CD4-positive, alpha-beta T cell (primary cell): ENCODE data around the gene DBP. TPM values are rescaled to one million over a fixed set of nuclear protein-coding genes. Genes with fewer than 3 reads are reported as not detected.

ENCODE experiments used
- ATAC-seq: fragments of 200-7000 bp; cut with Tn5 transposase; one replicate; pipeline ENCODE4 v1.10.0; 2022; ENCODE audit warnings: mild to moderate bottlenecking; ENCODE audit not compliant: poor library complexity
- CTCF ChIA-PET: fragments of 350-600 bp; sonication (Branson Sonifier 250); formaldehyde crosslinking; loops from one replicate; lab custom pipeline; 2021; ENCODE audit warnings: antibody characterized with exemption, inconsistent platforms; lab: Charles Lee
- POLR2A ChIA-PET: fragments of 350-600 bp; sonication (Branson Sonifier 250); formaldehyde crosslinking; loops from one replicate; lab custom pipeline; 2021; ENCODE audit warnings: antibody characterized with exemption, inconsistent platforms; lab: Charles Lee
- DNase-seq, 14 experiments: peaks; one replicate each; pipeline ENCODE4 v3.0.0-alpha.2; 2013 to 2020; ENCODE audit warnings: mixed read lengths in 2 of 14
- H3K27ac ChIP-seq, 2 donors: one replicate each; pipeline versions ENCODE4 v1.5.1 to v1.7.0; 2013; ENCODE audit warnings: low read length in 2 of 2, low read depth in 1 of 2, mild to moderate bottlenecking in 1 of 2
- H3K27me3 ChIP-seq, 2 experiments: 1 replicate in 1 of 2; 2 replicates in 1 of 2; pipeline versions ENCODE4 v1.6.1 to v1.7.0; 2013; ENCODE audit warnings: low read length in 2 of 2, control low read depth in 1 of 2, mild to moderate bottlenecking in 1 of 2, moderate library complexity in 1 of 2; ENCODE audit not compliant: insufficient read depth in 2 of 2, control insufficient read depth in 1 of 2
- H3K36me3 ChIP-seq: one replicate; pipeline ENCODE4 v1.6.1; 2013; ENCODE audit warnings: low read length, control low read depth; ENCODE audit not compliant: insufficient read depth
- H3K4me1 ChIP-seq: one replicate; pipeline ENCODE4 v1.6.1; 2013; ENCODE audit warnings: low read length, control low read depth; ENCODE audit not compliant: insufficient read depth
- H3K4me3 ChIP-seq: one replicate; pipeline ENCODE4 v1.5.1; 2013; ENCODE audit warnings: mild to moderate bottlenecking, low read length, moderate library complexity
- H3K9me3 ChIP-seq, 2 experiments: 1 replicate in 1 of 2; 2 replicates in 1 of 2; pipeline versions ENCODE4 v1.6.1 to v1.7.0; 2013; ENCODE audit warnings: low read length in 2 of 2, mild to moderate bottlenecking in 2 of 2, control low read depth in 1 of 2, moderate library complexity in 1 of 2; ENCODE audit not compliant: control insufficient read depth in 1 of 2, insufficient read depth in 1 of 2
- H3K27ac Mint-ChIP-seq: one replicate; pipeline ENCODE4 v1.8.0; 2020; ENCODE audit warnings: mixed read lengths
- H3K27me3 Mint-ChIP-seq: one replicate; pipeline ENCODE4 v1.8.0; 2021; ENCODE audit warnings: mixed read lengths
- H3K36me3 Mint-ChIP-seq: one replicate; pipeline ENCODE4 v1.8.0; 2021; ENCODE audit warnings: low read depth, mixed read lengths
- H3K4me1 Mint-ChIP-seq: one replicate; pipeline ENCODE4 v1.8.0; 2021; ENCODE audit warnings: low read depth, mixed read lengths
- H3K4me3 Mint-ChIP-seq: one replicate; pipeline ENCODE4 v1.8.0; 2020; ENCODE audit warnings: mild to moderate bottlenecking, mixed read lengths
- H3K9me3 Mint-ChIP-seq: one replicate; pipeline ENCODE4 v1.8.0; 2020; ENCODE audit warnings: mixed read lengths
- CTCF ChIP-seq: fragments of 200-600 bp; IDR thresholded peaks from one replicate; pipeline ENCODE4 v1.8.0; 2022; ENCODE audit warnings: antibody characterized with exemption, mild to moderate bottlenecking
- intact Hi-C, 2 experiments: fragments of 100-400 bp; cut with DNase I in 1 of 2; cut with micrococcal nuclease in 1 of 2; formaldehyde crosslinking; loops; one replicate each; pipeline versions ENCODE4 v1.15.1 to v1.9.0; 2023 to 2025; cut with DNase I, micrococcal nuclease
- total RNA-seq, 174 experiments: library from RNA in 2 of 174; stranded (reverse) in 2 of 174; gene quantifications; one replicate each; pipeline ENCODE4 v1.2.3 and lab custom pipeline; 2021 to 2026

DBP gene
- total RNA-seq, 2 experiments from 2014 or later: 48.3 to 55.6 TPM

- POLR2A ChIA-PET: no interaction called here
- intact Hi-C loops: no loop called here
- Histone ChIP-seq H3K36me3 (peaks cover 34% of the 10 kb centered on the region), H3K9me3 (no peaks in the 10 kb centered on the region), H3K27ac (no peak overlapping the region), H3K27me3 (no peaks in the 10 kb centered on the region), H3K4me3 (no peak overlapping the region), H3K4me1 (peaks cover 34% of the 10 kb centered on the region)
- CTCF ChIA-PET: no interaction called here
- H3K4me3 Mint-ChIP-seq: no peak overlapping the region
- peak overlapping the region; percentile 37 for H3K27ac Mint-ChIP-seq
- H3K36me3 Mint-ChIP-seq: peaks cover 37% of the 10 kb centered on the region
- H3K27me3 Mint-ChIP-seq: no peaks in the 10 kb centered on the region
- H3K9me3 Mint-ChIP-seq: no peaks in the 10 kb centered on the region
- ATAC-seq (no peak), DNase-seq (peak in 1 of 14 experiments; percentile 40)
- peaks cover 27% of the 10 kb centered on the region for H3K4me1 Mint-ChIP-seq
- TF ChIP-seq CTCF: no peak
These were observed 23.9 kb downstream of the DBP start for GRCh38 chr19:48613024-48613851.

- Histone ChIP-seq H3K36me3 (peaks cover 24% of the 10 kb centered on the region), H3K27ac (no peak overlapping the region), H3K9me3 (no peaks in the 10 kb centered on the region), H3K27me3 (no peaks in the 10 kb centered on the region), H3K4me1 (peaks cover 20% of the 10 kb centered on the region), H3K4me3 (no peak overlapping the region)
- CTCF ChIA-PET: no interaction called here
- no peak for DNase-seq
- Mint-ChIP-seq H3K36me3 (peaks cover 25% of the 10 kb centered on the region), H3K27ac (no peak overlapping the region), H3K4me1 (peaks cover 14% of the 10 kb centered on the region), H3K9me3 (no peaks in the 10 kb centered on the region), H3K27me3 (no peaks in the 10 kb centered on the region), H3K4me3 (no peak overlapping the region)
- no peak for ATAC-seq
- POLR2A ChIA-PET: no interaction called here
- intact Hi-C loops: no loop called here
- no peak for TF ChIP-seq CTCF
These were observed 25.3 kb downstream of the DBP start for GRCh38 chr19:48611872-48612271.

- CTCF ChIA-PET: interaction anchor here (0.7 to 2.0 kb wide), 10 partner anchors 14 to 164 kb away, joined by 3 to 18 read pairs (median 4); partner anchors contain the start of gene GRWD1
- Histone ChIP-seq H3K4me3 (no peak overlapping the region), H3K4me1 (peaks cover 6% of the 10 kb centered on the region), H3K36me3 (peaks cover 2% of the 10 kb centered on the region), H3K27ac (no peak overlapping the region), H3K27me3 (no peaks in the 10 kb centered on the region), H3K9me3 (no peaks in the 10 kb centered on the region)
- H3K36me3 Mint-ChIP-seq: peaks cover 6% of the 10 kb centered on the region
- POLR2A ChIA-PET: interaction anchor here (0.5 to 1.8 kb wide), 9 partner anchors 9 to 521 kb away, joined by 3 to 17 read pairs (median 4); partner anchors contain the start of genes DBP, RPL18 and SPHK2
- no peaks in the 10 kb centered on the region for H3K27me3 Mint-ChIP-seq
- intact Hi-C loops: loop anchor here (1.0 to 2.0 kb wide), 3 partner anchors 21 to 104 kb away; no protein-coding TSS in a partner anchor
- H3K27ac Mint-ChIP-seq: no peak overlapping the region
- H3K4me3 Mint-ChIP-seq: no peak overlapping the region
- H3K9me3 Mint-ChIP-seq: no peaks in the 10 kb centered on the region
- DNase-seq (no peak), ATAC-seq (no peak)
- no peak for TF ChIP-seq CTCF
- peaks cover 6% of the 10 kb centered on the region for H3K4me1 Mint-ChIP-seq
These were observed 27.5 kb downstream of the DBP start for GRCh38 chr19:48609571-48610108.
